HG03571 (cell line): ENCODE results near the gene XIRP1.

Experiments used
- ATAC-seq: cut with Tn5 transposase; IDR thresholded peaks from one replicate; pipeline ENCODE4 v1.9.1; 2021; ENCODE audit not compliant: unreplicated experiment

XIRP1 gene

GRCh38 chr3:39210078-39210477, 17.7 kb upstream of the XIRP1 start:
- ATAC-seq: no peak

- no peak for ATAC-seq
Observed at GRCh38 chr3:39209329-39209970, 17.1 kb upstream of the XIRP1 start.

DNA sequence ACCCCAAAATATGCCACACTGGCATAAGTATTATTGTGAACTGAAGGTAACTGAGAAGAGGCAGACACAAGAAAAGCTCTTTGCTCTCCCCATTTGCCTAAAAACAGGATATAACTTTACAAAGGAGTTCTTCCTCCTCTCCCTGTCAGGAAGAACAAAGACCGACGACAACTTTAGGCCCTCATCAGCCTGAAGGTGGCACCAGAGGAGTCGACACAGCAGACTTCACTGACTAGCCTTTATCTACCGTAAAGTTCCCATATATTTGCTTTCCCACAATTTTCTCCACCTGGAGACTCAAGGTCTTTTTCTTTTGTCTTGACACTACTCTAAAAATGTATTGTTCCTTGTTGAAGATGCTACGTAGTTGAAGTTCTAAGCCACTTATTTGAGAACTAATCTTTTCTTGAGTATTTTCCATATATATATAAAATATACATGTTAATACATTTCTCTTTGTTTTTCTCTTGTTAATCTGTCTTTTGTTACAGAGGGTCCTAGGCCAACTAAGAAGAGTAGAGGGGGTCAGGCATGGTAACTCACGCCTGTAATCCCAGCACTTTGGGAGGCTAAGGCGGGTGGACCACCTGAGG, 16.2 kb upstream of the XIRP1 start:
- no peak for ATAC-seq

- no peak for ATAC-seq
Observed at GRCh38 chr3:39207361-39208186, 15.2 kb upstream of the XIRP1 start.

DNA sequence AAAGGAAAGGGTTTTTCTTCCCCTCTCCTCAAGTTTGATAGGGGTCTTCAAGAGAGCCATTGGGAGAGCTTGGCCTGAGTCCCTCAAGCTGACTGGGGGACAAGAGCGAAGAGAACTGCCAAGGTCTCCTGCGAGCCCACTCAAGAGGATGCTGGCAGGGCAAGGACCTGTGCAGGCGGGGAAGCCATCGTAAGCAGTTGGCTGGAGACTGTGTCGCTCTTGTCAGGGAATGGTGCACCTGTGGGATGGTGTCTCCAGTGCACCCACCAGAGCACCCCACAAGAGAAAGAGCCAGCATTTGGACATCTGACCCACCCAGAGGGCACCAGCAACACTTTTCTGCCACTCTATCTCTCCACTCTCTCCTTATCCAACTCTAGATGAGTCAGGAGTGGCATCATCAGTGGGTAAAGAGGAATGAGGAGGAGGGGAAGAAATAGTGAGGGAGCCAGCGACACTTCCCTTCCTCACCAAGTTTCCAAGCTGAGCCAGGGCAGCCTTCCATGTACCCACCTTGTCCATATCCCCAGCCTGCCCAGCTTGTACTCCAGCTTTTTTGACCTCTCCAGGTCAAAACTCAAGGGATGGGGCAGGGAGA, 13.6 kb upstream of the XIRP1 start:
- no peak for ATAC-seq

DNA sequence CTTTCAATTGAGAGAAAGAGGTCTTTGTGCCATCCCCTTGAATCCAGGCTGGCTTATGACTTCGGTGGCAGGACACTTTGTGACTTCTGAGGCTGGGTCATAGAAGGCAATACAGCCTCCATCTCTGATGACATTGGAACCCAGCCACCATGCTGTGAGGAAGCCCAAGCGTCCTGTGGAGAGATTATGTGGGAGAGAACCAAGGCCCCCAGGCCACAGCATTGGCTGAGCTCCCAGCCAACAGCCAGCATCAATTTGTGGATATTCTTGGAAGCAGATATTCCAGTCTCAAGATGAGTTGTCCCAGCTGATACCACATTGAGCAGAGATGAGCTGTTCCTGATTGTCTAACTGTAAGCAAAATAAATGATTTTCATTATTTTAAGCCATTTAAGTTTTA, 12.7 kb upstream of the XIRP1 start:
- no peak for ATAC-seq

GRCh38 chr3:39203860-39204259, 11.5 kb upstream of the XIRP1 start:
- no peak for ATAC-seq

GRCh38 chr3:39203402-39203801, 11.0 kb upstream of the XIRP1 start:
- no peak for ATAC-seq

DNA sequence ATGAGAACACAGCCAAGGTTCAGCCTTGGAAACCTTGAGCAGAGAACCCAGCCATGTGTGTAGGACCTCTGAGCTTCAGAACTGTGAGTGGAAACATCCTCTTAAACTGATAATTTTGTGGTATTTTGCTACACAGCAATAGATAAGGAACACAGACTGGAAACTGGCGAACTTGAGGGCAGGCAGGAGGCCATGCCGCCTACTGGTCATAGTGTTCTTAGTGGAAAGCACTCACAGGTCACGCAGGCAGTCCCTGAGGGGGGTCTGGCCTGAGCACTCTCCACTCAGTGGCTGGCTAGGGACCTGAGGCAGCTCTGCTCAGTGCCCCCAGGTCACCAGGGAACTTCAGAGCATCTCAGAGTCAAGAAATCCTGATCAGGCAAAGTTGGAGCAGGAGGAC, 9.7 kb upstream of the XIRP1 start:
- no peak for ATAC-seq

DNA sequence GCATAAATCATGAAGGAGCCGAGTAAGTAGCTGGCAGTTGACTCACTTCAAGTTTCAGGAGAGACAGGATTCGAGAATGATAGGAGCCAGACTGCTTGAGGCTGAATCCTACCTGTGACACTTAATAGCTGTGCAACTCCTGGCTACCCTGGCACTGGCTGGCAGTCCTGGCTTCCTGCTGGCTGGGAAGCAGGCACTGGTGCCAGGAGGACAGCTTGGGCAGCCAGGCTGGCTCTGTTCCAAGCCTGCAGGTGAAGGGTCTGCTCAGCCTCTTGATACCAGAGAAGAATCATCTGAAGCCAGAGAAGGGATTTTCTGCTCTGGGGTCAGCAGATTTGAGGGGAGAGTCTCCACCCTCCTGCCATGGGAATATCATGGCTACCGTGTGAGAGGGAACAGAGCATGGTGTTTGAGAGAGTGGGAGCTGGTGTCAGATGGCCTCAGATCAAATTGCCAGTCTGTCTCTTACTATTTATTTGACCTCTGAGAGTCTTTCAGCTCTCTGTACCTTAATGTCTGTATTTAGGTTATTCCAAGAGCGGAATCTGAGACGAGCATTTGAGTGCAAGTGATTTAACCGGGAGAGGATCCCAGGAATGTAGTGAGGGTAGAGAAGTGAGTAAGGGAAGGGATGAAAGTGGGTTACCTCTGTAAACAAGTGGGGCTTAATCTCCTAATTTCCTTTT, 4.4 kb upstream of the XIRP1 start:
- no peak for ATAC-seq

- no peak for ATAC-seq
Observed at GRCh38 chr3:39196034-39196433, 3.6 kb upstream of the XIRP1 start.

DNA sequence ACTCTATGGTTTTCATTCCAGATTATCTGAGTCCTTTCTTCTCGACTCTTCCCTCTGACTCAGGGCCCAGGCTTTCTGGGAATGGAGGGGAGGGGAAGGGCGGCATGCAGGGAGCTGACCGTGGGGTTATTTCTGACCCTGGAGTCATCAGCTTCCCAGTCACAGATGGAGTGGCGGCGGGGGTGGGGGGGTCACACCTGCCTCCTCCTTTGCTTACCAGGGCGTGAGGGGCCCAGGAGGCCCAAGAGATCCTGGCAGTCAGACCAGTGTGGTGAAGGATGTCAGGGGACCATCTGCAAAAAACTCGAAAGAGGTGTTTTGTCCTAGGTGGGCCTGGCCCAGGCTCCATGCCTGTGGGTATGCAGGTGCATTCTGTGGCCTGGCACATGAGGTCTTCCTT, 996 bp upstream of the XIRP1 start:
- ATAC-seq: no peak

GRCh38 chr3:39191773-39192172, 622 bp downstream of the XIRP1 start:
- ATAC-seq: no peak

DNA sequence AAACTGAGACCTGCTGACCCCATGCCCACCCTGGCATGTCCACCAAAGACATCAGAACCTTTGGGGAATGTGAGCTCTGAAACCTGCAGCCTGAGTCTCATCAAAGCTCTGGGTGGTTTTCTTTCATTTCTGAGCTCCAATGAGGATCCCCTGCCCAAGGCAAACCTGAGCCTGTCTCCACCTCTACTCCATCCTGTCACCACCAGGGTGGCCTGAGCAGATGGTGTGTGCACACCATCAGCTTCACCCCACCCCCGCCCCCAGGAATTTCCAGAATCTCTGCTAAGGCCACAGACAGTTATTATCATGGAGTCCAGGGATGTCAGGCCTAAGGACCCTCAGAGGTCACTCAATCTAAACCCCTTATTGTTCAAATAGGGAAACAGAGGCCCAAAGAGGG, 1.3 kb downstream of the XIRP1 start:
- ATAC-seq: no peak

DNA sequence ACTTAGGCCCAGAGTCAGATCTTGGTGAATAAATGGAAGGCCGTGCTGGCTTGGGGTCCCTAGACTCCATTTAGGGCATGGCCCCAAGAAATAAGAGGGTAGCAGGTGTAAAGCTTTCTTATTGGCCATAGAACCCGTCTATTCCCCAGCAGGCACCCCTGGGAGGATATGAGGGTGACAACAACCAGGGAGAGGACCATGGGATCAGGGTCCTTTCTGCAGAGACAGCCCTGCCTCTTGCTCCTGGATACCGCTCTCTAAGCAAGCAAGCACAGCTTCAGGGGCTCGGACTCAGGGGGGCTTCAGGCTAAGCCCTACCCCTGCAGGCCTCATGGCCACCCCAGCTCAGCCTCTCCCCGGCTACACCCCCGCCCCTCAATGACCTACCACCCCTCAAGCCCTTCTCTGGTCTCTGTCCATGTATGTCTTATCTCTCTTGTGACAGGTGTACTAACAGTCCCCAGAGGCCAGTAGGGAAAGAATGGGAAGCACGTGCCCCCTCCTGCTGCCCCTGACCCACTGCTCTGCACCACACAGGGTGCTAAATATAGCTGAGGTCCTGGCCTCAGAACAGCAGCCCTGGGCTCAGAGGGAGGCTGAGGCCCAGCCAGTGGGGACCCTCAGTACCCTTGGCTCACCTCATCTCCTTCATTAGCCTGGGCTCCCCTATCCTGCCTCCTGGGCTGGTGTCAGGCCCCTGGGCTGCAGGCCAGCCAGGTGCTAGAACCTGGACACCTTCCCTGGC, 1.9 kb downstream of the XIRP1 start:
- ATAC-seq: no peak

DNA sequence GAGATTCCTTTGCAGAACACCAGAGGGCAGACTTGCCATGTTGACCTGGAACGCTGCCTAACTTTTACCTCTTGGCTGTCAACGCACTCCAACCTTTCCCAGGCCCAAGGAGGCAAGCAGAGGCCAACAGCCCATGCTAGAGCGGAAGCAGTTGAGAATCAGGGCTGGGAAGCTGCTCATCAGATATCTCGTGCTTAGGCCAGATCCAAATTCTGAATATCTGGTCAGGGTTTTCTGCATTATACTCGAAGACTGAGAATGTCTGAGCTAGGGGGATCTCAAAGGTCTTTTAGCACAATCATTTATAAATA, 2.5 kb downstream of the XIRP1 start:
- ATAC-seq: no peak

DNA sequence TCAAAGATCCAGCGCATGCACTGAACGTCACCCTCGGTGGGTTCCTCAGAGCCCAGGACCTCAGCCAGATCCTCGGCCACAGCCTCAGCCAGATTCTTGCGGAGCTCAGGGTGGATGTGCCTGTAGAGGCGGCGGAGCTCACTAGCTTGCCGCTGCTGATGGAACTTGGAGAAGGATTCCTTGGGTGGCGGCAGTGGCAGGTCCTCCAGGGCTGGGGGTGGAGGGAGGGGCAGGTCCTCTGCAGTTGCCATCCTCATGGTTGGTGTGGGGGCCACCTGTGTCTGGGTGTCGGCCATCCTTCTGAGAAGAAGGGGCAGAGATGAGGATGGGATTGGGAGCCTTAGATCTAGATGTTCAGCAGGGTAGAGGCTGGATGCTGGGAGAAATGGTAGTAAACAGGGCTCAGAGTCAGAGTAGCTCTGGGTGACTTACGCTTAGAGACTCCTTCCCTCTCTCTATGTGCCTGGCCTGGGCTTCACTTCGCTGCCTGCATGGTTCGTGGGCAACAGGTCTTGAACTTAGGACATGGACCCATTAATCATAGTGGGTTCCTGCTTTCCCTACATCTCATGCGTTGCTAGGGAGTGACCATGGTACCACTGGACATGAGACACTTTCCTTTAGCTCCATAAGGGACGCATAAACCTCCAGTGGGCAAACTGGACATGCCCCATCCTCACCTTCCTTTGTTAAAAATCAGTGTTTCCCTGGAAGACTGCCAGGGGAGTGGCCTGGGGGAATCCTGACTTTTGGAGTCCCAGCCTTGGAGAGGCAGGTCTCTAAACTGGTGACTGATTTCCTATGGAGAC, 3.0 kb downstream of the XIRP1 start:
- no peak for ATAC-seq

GRCh38 chr3:39188271-39189149, 3.9 kb downstream of the XIRP1 start:
- no peak for ATAC-seq
